Measurements from ENCODE around the gene BCL11B. TPM values are rescaled to one million over a fixed set of nuclear protein-coding genes. Genes with fewer than 3 reads are reported as not detected.

The BCL11B gene
- total RNA-seq, 2 donors from 2014 or later, result 54.4 to 58.0 TPM

GRCh38 chr14:99208318-99208717 is 63.7 kb downstream of the BCL11B start:
- H3K4me1 Mint-ChIP-seq (ENCODE audit: low read depth), result peaks cover 100% of the 10 kb centered on the region
- peak overlapping the region; percentile 35 to 51 for H3K4me3 Mint-ChIP-seq
- peak overlapping the region; percentile 93 for H3K27ac Mint-ChIP-seq
- no peaks in the 10 kb centered on the region for H3K27me3 Mint-ChIP-seq (ENCODE audit: low read depth)
- ATAC-seq (replicated peaks in 1 of 2) (no peak), DNase-seq (no peak)
- H3K9me3 Mint-ChIP-seq, result no peaks in the 10 kb centered on the region
- peaks cover 4 to 14% of the 10 kb centered on the region in 2 donors for H3K36me3 Mint-ChIP-seq (ENCODE audit: insufficient read depth in 2 of 2)

GRCh38 chr14:99207456-99207855 is 64.5 kb downstream of the BCL11B start:
- no peak for ATAC-seq (replicated peaks in 1 of 2)
- H3K27me3 Mint-ChIP-seq (ENCODE audit: low read depth), result no peaks in the 10 kb centered on the region
- H3K36me3 Mint-ChIP-seq (ENCODE audit: insufficient read depth in 2 of 2), result peaks cover 4 to 18% of the 10 kb centered on the region in 2 donors
- peak overlapping the region; percentile 93 for H3K27ac Mint-ChIP-seq
- peaks cover 100% of the 10 kb centered on the region for H3K4me1 Mint-ChIP-seq (ENCODE audit: low read depth)
- DNase-seq, result no peak
- peak overlapping the region; percentile 79 to 82 for H3K4me3 Mint-ChIP-seq
- no peaks in the 10 kb centered on the region for H3K9me3 Mint-ChIP-seq

GRCh38 chr14:99206090-99206489 is 65.9 kb downstream of the BCL11B start:
- Mint-ChIP-seq H3K4me1 (ENCODE audit: low read depth) (peaks cover 98% of the 10 kb centered on the region), H3K4me3 (peak overlapping the region; percentile 79 to 82), H3K27ac (peak overlapping the region; percentile 93), H3K9me3 (no peaks in the 10 kb centered on the region), H3K27me3 (ENCODE audit: low read depth) (no peaks in the 10 kb centered on the region), H3K36me3 (ENCODE audit: insufficient read depth in 2 of 2) (peaks cover 4 to 10% of the 10 kb centered on the region in 2 donors)
- no peak for DNase-seq
- no peak for ATAC-seq (replicated peaks in 1 of 2)

GRCh38 chr14:99205086-99205688 is 66.8 kb downstream of the BCL11B start:
- peaks cover 4 to 8% of the 10 kb centered on the region in 2 donors for H3K36me3 Mint-ChIP-seq (ENCODE audit: insufficient read depth in 2 of 2)
- no peaks in the 10 kb centered on the region for H3K27me3 Mint-ChIP-seq (ENCODE audit: low read depth)
- H3K4me3 Mint-ChIP-seq, result peak overlapping the region; percentile 79 to 82

DNA sequence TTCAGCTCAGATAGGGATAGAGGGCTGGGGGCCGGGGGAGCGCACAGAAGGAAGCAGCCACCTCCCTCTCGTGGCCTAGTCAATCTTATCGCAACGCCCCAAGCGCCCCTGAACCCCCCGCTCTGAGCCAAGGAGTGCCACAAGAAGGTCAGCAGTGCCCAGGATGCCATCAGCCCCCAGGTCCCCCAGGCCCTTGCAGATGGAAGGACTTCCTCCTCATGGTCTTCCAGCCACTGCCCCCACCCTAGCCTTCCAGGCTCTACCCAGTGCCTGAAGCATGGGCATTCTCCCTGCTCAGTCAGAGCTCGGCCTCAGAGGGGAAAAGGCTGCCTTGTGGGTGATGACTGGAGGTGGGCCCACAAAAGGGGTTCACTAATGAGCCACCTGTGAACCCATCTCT is 68.2 kb downstream of the BCL11B start:
- Mint-ChIP-seq H3K4me1 (ENCODE audit: low read depth) (peaks cover 98% of the 10 kb centered on the region), H3K27ac (peak overlapping the region; percentile 97), H3K27me3 (ENCODE audit: low read depth) (no peaks in the 10 kb centered on the region), H3K4me3 (peak overlapping the region; percentile 79 to 82), H3K9me3 (no peaks in the 10 kb centered on the region), H3K36me3 (ENCODE audit: insufficient read depth in 2 of 2) (peaks cover 6 to 11% of the 10 kb centered on the region in 2 donors)
- peak in 1 of 2 donors; percentile 3 for ATAC-seq (replicated peaks in 1 of 2)
- no peak for DNase-seq

More at GRCh38 chr14:99205086-99205688, 66.8 kb downstream of the BCL11B start:
- no peak for DNase-seq
- Mint-ChIP-seq H3K4me1 (ENCODE audit: low read depth) (peaks cover 98% of the 10 kb centered on the region), H3K27ac (peak overlapping the region; percentile 93), H3K9me3 (no peaks in the 10 kb centered on the region)
- ATAC-seq (replicated peaks in 1 of 2), result peak; percentile 20 to 24

- peak overlapping the region; percentile 97 for H3K27ac Mint-ChIP-seq
These were observed 68.9 kb downstream of the BCL11B start for GRCh38 chr14:99203080-99203479.

GRCh38 chr14:99202516-99202915 is 69.5 kb downstream of the BCL11B start:
- Mint-ChIP-seq H3K36me3 (ENCODE audit: insufficient read depth in 2 of 2) (peaks cover 6 to 17% of the 10 kb centered on the region in 2 donors), H3K4me3 (peak overlapping the region; percentile 79 to 82), H3K4me1 (ENCODE audit: low read depth) (peaks cover 98% of the 10 kb centered on the region), H3K9me3 (no peaks in the 10 kb centered on the region), H3K27me3 (ENCODE audit: low read depth) (no peaks in the 10 kb centered on the region), H3K27ac (peak overlapping the region; percentile 97)
- DNase-seq, result no peak
- no peak for ATAC-seq (replicated peaks in 1 of 2)

More at GRCh38 chr14:99203080-99203479, 68.9 kb downstream of the BCL11B start:
- ATAC-seq (replicated peaks in 1 of 2) (peak; percentile 25 to 33), DNase-seq (no peak)
- peak overlapping the region; percentile 79 to 82 for H3K4me3 Mint-ChIP-seq
- H3K4me1 Mint-ChIP-seq (ENCODE audit: low read depth), result peaks cover 98% of the 10 kb centered on the region
- no peaks in the 10 kb centered on the region for H3K27me3 Mint-ChIP-seq (ENCODE audit: low read depth)
- no peaks in the 10 kb centered on the region for H3K9me3 Mint-ChIP-seq
- peaks cover 6 to 15% of the 10 kb centered on the region in 2 donors for H3K36me3 Mint-ChIP-seq (ENCODE audit: insufficient read depth in 2 of 2)

- peaks cover 5 to 19% of the 10 kb centered on the region in 2 donors for H3K36me3 Mint-ChIP-seq (ENCODE audit: insufficient read depth in 2 of 2)
- no peaks in the 10 kb centered on the region for H3K27me3 Mint-ChIP-seq (ENCODE audit: low read depth)
- peaks cover 98% of the 10 kb centered on the region for H3K4me1 Mint-ChIP-seq (ENCODE audit: low read depth)
- DNase-seq, result no peak
- peak in 1 of 2 donors; percentile 16 for ATAC-seq (replicated peaks in 1 of 2)
- peak overlapping the region; percentile 79 to 82 for H3K4me3 Mint-ChIP-seq
- H3K9me3 Mint-ChIP-seq, result no peaks in the 10 kb centered on the region
- peak overlapping the region; percentile 97 for H3K27ac Mint-ChIP-seq
These were observed 70.5 kb downstream of the BCL11B start for GRCh38 chr14:99201351-99202073.

DNA sequence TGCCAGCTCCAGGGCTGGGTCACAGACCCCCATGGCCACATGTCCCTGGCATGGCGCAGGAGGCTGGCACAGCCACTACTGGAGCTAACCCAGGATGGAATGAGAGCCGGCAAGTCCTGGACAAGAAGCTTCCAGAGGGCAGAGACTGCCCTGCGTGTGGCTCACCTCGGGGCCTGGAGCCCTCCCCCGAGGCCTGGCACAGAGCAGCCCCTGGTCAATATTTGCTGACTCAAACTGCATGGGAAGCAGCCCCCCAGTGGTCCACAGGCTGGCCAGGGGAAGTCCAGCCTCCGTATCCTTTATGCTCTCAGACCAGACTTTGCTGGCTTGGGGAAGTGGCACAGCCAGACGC is 71.4 kb downstream of the BCL11B start:
- peaks cover 3 to 19% of the 10 kb centered on the region in 2 donors for H3K36me3 Mint-ChIP-seq (ENCODE audit: insufficient read depth in 2 of 2)
- H3K27ac Mint-ChIP-seq, result peak overlapping the region; percentile 76
- ATAC-seq (replicated peaks in 1 of 2), result no peak
- H3K27me3 Mint-ChIP-seq (ENCODE audit: low read depth), result no peaks in the 10 kb centered on the region
- H3K9me3 Mint-ChIP-seq, result no peaks in the 10 kb centered on the region
- H3K4me1 Mint-ChIP-seq (ENCODE audit: low read depth), result peaks cover 98% of the 10 kb centered on the region
- peak overlapping the region; percentile 79 to 82 for H3K4me3 Mint-ChIP-seq
- no peak for DNase-seq

DNA sequence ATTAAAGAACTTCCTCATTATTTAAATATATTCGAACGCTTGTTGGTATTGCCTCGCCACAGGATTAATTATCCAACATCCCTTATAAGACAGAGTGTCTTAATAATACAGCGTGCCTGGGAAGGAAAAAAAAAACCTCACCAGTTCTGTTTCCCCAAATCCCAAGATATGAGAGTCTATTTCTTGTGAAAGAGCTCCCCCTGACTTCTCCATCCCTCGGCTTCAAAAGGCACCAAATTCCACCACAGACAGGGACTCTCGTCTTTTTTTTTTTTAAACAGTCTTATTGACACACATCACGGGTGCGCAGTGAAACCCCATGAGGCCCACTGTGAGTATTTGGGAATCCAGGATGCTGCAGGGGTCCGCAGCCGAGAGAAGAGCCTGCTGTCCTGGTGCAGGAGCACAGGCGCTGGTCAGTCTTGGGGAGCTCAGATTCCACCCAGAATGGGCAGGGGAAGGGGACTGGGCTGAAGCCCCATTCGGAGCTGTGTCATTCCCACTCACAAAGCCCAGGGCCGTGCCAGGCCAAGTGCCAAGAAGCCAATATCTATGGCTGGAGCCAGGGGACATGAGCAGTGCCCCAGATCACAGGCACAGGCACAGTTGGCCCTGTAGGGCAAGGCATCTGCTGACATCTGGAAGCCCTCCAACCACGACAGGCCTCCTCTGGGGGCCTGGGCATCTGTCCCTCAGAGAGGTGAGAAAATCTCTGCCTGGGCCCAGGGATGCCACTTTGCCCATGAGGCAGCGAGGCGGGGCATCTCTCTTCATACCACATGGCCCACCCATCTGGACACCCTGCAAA is 71.9 kb downstream of the BCL11B start:
- H3K4me3 Mint-ChIP-seq, result peak overlapping the region; percentile 79 to 82
- H3K9me3 Mint-ChIP-seq, result no peaks in the 10 kb centered on the region
- peaks cover 3 to 19% of the 10 kb centered on the region in 2 donors for H3K36me3 Mint-ChIP-seq (ENCODE audit: insufficient read depth in 2 of 2)
- DNase-seq (no peak), ATAC-seq (replicated peaks in 1 of 2) (no peak)
- peaks cover 98% of the 10 kb centered on the region for H3K4me1 Mint-ChIP-seq (ENCODE audit: low read depth)
- H3K27me3 Mint-ChIP-seq (ENCODE audit: low read depth), result no peaks in the 10 kb centered on the region
- peak overlapping the region; percentile 89 for H3K27ac Mint-ChIP-seq

DNA sequence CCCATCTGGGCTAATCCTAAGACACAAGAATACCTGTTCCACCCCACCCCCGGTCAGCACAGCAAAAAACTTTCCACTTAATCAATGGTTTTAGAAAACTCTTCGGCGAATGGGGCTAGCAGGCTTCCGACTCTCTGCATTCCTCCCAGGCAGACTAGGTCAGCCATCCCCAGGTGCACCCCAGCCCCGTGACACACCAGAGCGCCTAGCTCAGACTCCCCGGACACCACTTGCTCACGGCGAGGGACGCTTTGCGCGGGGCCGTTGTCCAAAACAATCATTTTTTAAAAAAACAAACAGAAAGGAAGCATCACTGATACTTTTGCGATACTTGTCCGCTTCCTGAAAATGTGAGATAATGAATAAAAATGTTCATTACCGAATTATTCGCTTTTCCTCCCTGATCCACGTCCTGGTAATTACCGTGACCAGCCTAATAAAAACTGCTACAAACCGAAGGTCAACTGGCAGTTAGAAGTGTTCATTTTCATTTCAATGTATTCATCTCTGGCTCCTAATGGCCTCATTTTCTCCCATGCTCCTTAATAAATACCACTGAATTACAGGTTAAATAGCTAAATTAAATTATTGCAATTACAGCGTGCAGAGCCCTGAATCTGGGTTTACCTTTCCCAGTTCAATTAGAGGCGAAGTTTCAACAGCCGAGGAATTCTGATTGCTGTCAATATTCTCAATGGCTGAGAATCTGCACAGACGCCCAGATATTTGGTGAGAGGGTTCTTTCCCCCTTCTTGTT is 73.1 kb downstream of the BCL11B start:
- peaks cover 3 to 15% of the 10 kb centered on the region in 2 donors for H3K36me3 Mint-ChIP-seq (ENCODE audit: insufficient read depth in 2 of 2)
- H3K4me1 Mint-ChIP-seq (ENCODE audit: low read depth), result peaks cover 98% of the 10 kb centered on the region
- H3K27ac Mint-ChIP-seq, result peak overlapping the region; percentile 89
- peak overlapping the region; percentile 73 to 82 for H3K4me3 Mint-ChIP-seq
- DNase-seq, result no peak
- ATAC-seq (replicated peaks in 1 of 2), result no peak
- H3K9me3 Mint-ChIP-seq, result no peaks in the 10 kb centered on the region
- H3K27me3 Mint-ChIP-seq (ENCODE audit: low read depth), result no peaks in the 10 kb centered on the region

GRCh38 chr14:99196310-99196650 is 75.7 kb downstream of the BCL11B start:
- DNase-seq, result no peak
- Mint-ChIP-seq H3K9me3 (no peaks in the 10 kb centered on the region), H3K4me1 (ENCODE audit: low read depth) (peaks cover 97% of the 10 kb centered on the region), H3K36me3 (ENCODE audit: insufficient read depth in 2 of 2) (peaks cover 6 to 13% of the 10 kb centered on the region in 2 donors), H3K4me3 (peak overlapping the region; percentile 20 to 22), H3K27me3 (ENCODE audit: low read depth) (no peaks in the 10 kb centered on the region), H3K27ac (no peak overlapping the region)
- ATAC-seq (replicated peaks in 1 of 2), result no peak

Data from activated T-cell treated with anti-CD3 and anti-CD28 coated beads, Interleukin-2, amount 50 U/mL, for 72 hours (primary cell).